Measurements from ENCODE around the gene VAV3.

DNA sequence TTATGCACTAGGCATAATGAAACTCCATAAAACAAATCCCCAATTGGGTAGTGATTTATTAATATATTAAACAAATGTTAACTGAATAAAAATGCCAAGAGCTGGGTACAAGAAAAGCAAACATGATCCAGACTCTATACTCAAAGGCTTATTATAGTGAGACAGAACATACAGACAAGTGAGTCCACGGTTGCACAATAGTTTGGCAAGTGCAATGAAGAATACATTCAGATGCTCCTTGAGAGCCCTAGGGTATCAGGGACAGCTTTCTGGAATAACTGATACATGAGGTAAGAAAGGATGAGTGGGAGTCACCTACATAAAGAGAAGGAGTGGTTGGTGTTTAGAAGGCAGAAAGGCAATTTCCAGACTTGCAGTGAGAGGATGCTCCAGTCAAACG lies 85.1 kb downstream of the VAV3 start:
- TF ChIP-seq, protein P1, sequence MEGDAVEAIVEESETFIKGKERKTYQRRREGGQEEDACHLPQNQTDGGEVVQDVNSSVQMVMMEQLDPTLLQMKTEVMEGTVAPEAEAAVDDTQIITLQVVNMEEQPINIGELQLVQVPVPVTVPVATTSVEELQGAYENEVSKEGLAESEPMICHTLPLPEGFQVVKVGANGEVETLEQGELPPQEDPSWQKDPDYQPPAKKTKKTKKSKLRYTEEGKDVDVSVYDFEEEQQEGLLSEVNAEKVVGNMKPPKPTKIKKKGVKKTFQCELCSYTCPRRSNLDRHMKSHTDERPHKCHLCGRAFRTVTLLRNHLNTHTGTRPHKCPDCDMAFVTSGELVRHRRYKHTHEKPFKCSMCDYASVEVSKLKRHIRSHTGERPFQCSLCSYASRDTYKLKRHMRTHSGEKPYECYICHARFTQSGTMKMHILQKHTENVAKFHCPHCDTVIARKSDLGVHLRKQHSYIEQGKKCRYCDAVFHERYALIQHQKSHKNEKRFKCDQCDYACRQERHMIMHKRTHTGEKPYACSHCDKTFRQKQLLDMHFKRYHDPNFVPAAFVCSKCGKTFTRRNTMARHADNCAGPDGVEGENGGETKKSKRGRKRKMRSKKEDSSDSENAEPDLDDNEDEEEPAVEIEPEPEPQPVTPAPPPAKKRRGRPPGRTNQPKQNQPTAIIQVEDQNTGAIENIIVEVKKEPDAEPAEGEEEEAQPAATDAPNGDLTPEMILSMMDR (optimal IDR thresholded peaks at IDR 0.05 in 1 of 3, IDR thresholded peaks at IDR 0.05 in 1 of 3, conservative IDR thresholded peaks at IDR 0.05 in 1 of 3; ENCODE audit: extremely low read depth in 1 of 3, insufficient read depth in 2 of 3, low read length in 3 of 3) = no peak
- TF ChIP-seq EZH2 (IDR thresholded peaks at IDR 0.05; ENCODE audit: low read length) = no peak
